MM.1S (cell line): ENCODE data around the gene NELFB.

ENCODE experiments used
- CTCF ChIP-seq: fragments of 300-600 bp; sonication (generic); IDR thresholded peaks from 2 replicates; pipeline ENCODE4 v1.5.1; 2016; ENCODE audit warnings: antibody characterized with exemption, low read length, mixed read lengths
- EZH2 ChIP-seq: fragments of 300-600 bp; sonication (generic); optimal IDR thresholded peaks from 2 replicates; pipeline ENCODE3; 2017; ENCODE audit warnings: low read depth, mild to moderate bottlenecking, antibody characterized with exemption, low read length, mixed read lengths

- TF ChIP-seq EZH2 (no peak), CTCF (peak; percentile 47)
These were observed 47.5 kb downstream of the NELFB start for GRCh38 chr9:137302449-137303150.
